ENCODE results near the gene GAS2L1.

The GAS2L1 gene

DNA sequence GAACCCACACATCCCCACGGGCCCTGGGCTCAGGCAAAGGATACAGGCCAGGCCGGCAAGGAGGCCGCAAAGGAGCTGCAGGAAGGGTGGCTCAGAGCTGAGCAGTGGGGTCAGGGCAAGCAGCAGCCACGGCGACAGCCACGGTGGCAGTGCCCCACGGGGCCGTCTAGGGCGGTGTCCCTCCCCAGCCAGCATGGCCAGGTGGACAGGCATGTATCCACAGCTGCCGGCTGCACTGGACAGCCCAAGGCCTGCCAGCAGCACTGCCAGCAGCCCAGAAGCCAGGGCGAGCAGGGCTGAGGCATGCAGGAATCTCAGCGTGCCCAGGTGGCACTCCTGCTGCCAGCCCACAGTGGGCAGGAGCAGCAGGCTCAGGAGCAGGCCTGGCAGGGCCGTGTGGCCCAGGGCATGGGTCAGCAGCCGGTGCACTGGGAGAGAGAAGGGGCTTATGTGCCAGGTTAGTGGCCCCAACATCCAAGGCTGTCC, 42.6 kb upstream of the GAS2L1 start:
- FAIRE-seq (no peak), DNase-seq (ENCODE audit: insufficient read length, low spot score) (no peak)
- TF ChIP-seq, protein P1, sequence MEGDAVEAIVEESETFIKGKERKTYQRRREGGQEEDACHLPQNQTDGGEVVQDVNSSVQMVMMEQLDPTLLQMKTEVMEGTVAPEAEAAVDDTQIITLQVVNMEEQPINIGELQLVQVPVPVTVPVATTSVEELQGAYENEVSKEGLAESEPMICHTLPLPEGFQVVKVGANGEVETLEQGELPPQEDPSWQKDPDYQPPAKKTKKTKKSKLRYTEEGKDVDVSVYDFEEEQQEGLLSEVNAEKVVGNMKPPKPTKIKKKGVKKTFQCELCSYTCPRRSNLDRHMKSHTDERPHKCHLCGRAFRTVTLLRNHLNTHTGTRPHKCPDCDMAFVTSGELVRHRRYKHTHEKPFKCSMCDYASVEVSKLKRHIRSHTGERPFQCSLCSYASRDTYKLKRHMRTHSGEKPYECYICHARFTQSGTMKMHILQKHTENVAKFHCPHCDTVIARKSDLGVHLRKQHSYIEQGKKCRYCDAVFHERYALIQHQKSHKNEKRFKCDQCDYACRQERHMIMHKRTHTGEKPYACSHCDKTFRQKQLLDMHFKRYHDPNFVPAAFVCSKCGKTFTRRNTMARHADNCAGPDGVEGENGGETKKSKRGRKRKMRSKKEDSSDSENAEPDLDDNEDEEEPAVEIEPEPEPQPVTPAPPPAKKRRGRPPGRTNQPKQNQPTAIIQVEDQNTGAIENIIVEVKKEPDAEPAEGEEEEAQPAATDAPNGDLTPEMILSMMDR (IDR thresholded peaks at IDR 0.05; ENCODE audit: insufficient read depth, missing control alignments) = no peak

DNA sequence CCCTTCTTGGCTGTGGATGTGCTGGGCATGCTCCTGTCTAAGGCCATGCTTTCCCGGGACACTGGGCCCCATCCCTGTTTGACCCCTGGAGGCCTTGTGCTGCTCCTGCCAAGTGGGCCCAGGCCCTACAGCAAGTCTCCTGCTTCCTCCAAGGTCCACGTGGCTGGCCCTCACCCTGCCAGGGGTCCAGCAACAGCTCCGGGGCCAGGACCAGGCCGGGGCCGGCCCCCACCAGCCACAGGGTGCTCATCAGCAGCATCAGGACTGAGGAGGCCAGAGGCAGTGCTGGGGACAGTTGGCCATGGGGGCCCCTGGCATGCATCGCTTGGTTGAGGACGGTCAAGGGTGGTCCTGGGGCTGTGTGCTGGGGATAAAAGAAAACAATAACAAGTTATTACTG, 41.1 kb upstream of the GAS2L1 start:
- TF ChIP-seq, protein P1 (IDR thresholded peaks at IDR 0.05; ENCODE audit: insufficient read depth, missing control alignments) = no peak
- FAIRE-seq (no peak), DNase-seq (ENCODE audit: insufficient read length, low spot score) (no peak)

- TF ChIP-seq, protein P1 (IDR thresholded peaks at IDR 0.05; ENCODE audit: insufficient read depth, missing control alignments) = no peak
- FAIRE-seq = no peak
- no peak for DNase-seq (ENCODE audit: insufficient read length, low spot score)
Measured at GRCh38 chr22:29265929-29266328, 40.5 kb upstream of the GAS2L1 start.

DNA sequence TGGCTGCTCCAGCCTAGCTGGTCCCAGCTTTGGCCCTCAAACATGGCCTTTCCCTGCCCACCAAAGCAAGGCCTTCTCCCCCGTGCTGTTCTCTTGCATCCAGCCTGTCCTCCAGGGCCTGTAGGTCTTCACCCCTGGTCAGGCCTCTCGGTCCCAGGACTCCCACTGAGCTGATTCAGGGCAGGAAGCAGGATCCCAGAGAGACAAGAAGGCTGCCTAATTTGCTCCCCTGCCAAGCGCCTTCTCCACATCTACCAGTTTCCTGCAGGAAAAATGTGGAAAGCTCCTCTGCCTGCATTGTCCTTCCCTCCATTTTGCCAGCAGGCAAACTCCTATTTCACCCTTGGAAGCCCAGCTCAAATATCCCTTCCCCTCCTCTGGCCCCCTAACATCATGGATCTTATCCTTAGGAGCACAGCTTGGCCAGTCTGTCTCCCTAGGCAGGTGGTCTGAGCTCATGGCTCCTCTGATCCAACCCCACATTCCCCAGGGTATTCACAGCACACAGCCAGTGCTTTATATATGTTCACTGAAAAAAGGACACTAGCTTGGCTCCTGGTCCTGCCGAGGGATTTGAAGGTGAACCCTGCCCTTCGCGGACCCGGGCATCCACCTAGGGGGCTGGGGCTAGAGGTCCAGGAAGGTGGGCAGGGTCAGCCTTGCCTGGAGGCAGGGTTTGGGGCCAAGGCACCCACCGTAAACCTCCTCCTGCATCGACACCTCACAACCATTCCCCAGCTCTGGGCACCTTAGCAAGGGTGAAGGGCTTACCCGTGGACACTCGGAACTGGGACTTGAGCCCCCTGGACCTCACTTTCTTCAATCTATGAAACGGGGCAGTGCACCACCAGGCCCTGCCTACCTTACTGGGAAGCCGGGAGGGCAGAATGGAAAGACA, 39.6 kb upstream of the GAS2L1 start:
- FAIRE-seq (no peak), DNase-seq (ENCODE audit: insufficient read length, low spot score) (no peak)
- TF ChIP-seq, protein P1 (IDR thresholded peaks at IDR 0.05; ENCODE audit: insufficient read depth, missing control alignments) = no peak

GRCh38 chr22:29267462-29267857, 39.0 kb upstream of the GAS2L1 start:
- TF ChIP-seq, protein P1 (IDR thresholded peaks at IDR 0.05; ENCODE audit: insufficient read depth, missing control alignments) = no peak
- FAIRE-seq (no peak), DNase-seq (ENCODE audit: insufficient read length, low spot score) (no peak)

DNA sequence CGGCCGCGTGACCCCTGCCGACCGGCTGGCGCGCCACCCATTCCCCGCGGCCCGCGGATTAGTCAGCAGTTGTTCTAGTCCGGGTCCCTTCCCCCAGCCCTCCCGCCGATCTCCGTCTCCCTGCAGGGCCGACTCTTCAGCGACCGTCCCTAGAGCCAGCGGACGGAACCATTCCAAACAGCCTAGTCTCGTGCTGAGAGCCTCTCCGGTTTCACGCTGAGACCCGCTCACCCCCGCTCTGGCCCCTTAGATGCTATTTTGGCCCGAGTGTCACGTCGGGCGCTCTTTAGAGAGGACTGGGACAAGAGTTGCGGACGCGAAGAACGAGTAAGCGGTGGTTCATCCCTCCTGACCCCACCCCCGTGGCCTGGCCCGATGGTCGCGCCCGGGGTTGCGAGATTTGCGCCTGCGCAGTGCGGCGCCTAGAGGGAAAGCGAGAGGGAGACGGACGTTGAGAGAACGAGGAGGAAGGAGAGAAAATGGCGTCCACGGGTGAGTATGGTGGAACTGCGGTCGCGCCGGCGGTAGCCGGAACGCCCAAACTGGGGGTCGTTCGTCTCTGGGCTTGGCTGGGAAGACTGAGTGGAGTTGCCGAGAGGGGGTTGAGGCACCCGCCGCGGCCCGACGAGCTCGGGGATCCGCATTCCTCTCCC, 38.5 kb upstream of the GAS2L1 start, which contains the start of the genes EWSR1 and RHBDD3:
TSS of gene EWSR1 (plus strand) at position 411 of the 653 bp plus-strand sequence. CDS start at position 480, 69 bp downstream.
TSS of gene RHBDD3 (minus strand) at position 124 of the 653 bp plus-strand sequence. CDS start 2,355 bp downstream, outside the sequence.
- DNase-seq (ENCODE audit: insufficient read length, low spot score) (peak; percentile 64), FAIRE-seq (no peak)
- TF ChIP-seq, protein P1 (IDR thresholded peaks at IDR 0.05; ENCODE audit: insufficient read depth, missing control alignments) = no peak

Measured in D721Med (cell line).